ENCODE data around the gene FANCL. TPM values are rescaled to one million over a fixed set of nuclear protein-coding genes. Genes with fewer than 3 reads are reported as not detected.

Gene FANCL
- 25.7 TPM for total RNA-seq (2021; ENCODE audit: unreplicated experiment)
- polyA plus RNA-seq (2012; ENCODE audit: insufficient read length) = 13.9 TPM
- percentile 88 among the genes with signal in this experiment for Bru-seq, nascent RNA
- BruChase-seq, experiment 1, labeled RNA remaining after a 2-hour chase = percentile 88 among the genes with signal in this experiment
- BruChase-seq, experiment 2, labeled RNA remaining after a 6-hour chase = percentile 71 among the genes with signal in this experiment
- long read RNA-seq, transcript FANCL-202 (14 exons, 1,698 nt) = minor isoform, 5 of 44 reads
- long read RNA-seq, transcript FANCL-201 (14 exons, 1,683 nt) = major isoform, 21 of 44 reads
- long read RNA-seq, partial matches to known transcripts = 1 of 44 reads
- long read RNA-seq, other reads (novel, unspliced or antisense) = 17 of 44 reads

DNA sequence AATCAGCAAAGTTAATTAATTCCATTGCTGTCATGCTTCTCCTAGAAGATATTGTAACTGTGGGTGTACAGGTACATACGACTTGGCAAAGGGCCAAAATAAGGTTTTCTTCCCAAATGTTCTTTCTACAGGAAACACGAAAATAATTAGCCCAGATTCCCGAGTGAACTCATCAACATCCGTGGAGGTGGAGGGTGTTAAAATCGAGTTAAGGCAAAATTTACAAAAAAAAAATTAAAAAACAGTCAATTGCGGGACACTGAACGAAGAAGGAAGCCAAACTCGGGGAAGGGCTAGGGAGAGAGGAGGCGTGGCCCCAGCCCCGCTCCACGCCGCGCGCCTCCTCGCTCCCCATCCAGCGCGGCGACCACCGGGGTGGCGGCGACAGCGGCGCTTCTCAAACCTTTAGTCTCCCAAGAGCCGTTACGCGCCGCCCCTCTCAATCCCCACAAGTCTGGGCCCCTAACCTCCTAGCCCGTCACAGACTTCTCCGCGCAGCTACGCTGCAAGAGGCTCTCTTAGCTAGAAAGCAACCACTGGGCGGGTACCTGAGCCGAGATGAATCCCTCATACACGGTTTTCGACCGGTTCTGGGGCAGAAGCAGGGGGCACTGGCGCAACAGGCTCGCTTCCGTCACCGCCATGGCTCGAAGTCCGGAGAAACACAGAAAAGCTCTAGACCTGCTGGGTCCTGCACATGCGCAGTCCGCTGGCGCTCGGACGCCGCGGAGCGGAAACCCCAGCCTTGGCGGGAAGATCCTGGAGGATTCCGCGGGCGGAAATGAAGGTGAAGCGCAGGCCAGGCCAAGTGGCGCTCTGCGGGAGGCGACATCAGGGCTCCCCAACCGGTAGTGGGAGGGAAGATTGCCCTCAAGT, at the start of gene FANCL:
TSS of gene FANCL (minus strand) at position 656 of the 876 bp plus-strand sequence. CDS start at position 644, 12 bp downstream.
- CTCF ChIA-PET = no interaction called here
- peak within 1 kb of the TSS; percentile 95 for H3K27ac ChIP-seq (ENCODE audit: low read length)
- TF ChIP-seq, protein P1, sequence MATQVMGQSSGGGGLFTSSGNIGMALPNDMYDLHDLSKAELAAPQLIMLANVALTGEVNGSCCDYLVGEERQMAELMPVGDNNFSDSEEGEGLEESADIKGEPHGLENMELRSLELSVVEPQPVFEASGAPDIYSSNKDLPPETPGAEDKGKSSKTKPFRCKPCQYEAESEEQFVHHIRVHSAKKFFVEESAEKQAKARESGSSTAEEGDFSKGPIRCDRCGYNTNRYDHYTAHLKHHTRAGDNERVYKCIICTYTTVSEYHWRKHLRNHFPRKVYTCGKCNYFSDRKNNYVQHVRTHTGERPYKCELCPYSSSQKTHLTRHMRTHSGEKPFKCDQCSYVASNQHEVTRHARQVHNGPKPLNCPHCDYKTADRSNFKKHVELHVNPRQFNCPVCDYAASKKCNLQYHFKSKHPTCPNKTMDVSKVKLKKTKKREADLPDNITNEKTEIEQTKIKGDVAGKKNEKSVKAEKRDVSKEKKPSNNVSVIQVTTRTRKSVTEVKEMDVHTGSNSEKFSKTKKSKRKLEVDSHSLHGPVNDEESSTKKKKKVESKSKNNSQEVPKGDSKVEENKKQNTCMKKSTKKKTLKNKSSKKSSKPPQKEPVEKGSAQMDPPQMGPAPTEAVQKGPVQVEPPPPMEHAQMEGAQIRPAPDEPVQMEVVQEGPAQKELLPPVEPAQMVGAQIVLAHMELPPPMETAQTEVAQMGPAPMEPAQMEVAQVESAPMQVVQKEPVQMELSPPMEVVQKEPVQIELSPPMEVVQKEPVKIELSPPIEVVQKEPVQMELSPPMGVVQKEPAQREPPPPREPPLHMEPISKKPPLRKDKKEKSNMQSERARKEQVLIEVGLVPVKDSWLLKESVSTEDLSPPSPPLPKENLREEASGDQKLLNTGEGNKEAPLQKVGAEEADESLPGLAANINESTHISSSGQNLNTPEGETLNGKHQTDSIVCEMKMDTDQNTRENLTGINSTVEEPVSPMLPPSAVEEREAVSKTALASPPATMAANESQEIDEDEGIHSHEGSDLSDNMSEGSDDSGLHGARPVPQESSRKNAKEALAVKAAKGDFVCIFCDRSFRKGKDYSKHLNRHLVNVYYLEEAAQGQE (IDR thresholded peaks at IDR 0.05; ENCODE audit: insufficient read depth in 1 of 2, low read depth in 2 of 2, low read length in 1 of 2) = no peak
- TF ChIP-seq POLR2AphosphoS5 (IDR thresholded peaks at IDR 0.05; ENCODE audit: low read depth, low read length) (peak; percentile 73), SIN3A (IDR thresholded peaks at IDR 0.05; ENCODE audit: borderline replicate concordance, insufficient read depth, low read depth, low read length) (0 out of 2 replicates have a peak, but pooled peaks have one; percentile 7)
- H3K27me3 ChIP-seq (ENCODE audit: control insufficient read depth, insufficient read depth, low read length) = no peaks in the 10 kb centered on the region
- no peaks in the 10 kb centered on the region; the same call in 1 of the 2 replicates for H3K36me3 ChIP-seq (ENCODE audit: control insufficient read depth, insufficient read depth, low read length)
- peaks cover 22% of the 10 kb centered on the region for H3K4me1 ChIP-seq (ENCODE audit: control insufficient read depth, insufficient read depth, low read length)
- ATAC-seq (peak; percentile 98), DNase-seq (ENCODE audit: low read depth, low spot score) (peak; percentile 73)
- BruUV-seq (replicated peaks) = no TSS peak
- POLR2A ChIA-PET = interaction anchor here (0.6 kb wide), 1 partner anchor 188 kb away, joined by 4 read pairs; no protein-coding TSS in a partner anchor
- peak within 1 kb of the TSS; percentile 94 to 95 for H3K4me3 ChIP-seq (ENCODE audit: low read depth in 2 of 2, low read length in 2 of 2)
- no peaks in the 10 kb centered on the region; the same call in 1 of the 2 replicates for H3K9me3 ChIP-seq (ENCODE audit: control insufficient read depth, insufficient read depth, low read depth, low read length)
- intact Hi-C loops (cut with micrococcal nuclease; ENCODE audit: unreplicated experiment) (no loop called here), in situ Hi-C loops (cut with HindIII; ENCODE audit: low pct_unique_long_range_greater_than_20kb, low sequenced_read_pairs) (no loop called here)

DNA sequence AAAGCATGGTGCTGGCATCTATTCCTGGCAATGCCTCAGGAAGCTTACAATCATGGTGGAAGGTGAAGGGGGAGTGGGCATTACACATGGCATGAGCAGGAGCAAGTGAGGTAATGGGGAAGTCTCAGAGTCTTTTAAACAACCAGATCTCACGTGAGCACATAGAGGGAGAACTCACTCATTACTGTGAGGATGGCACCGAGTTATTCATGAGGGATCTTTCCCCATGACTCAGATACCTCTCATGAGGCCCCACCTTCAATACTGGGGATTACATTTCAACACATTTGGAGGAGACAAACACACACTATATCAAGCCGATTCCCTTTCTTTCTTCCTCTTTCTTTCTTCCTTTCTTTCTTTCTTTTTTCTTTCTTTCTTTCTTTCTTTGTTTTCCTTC, 47.9 kb upstream of the FANCL start:
- ChIA-PET CTCF (no interaction called here), POLR2A (no interaction called here)
- Histone ChIP-seq H3K36me3 (ENCODE audit: control insufficient read depth, insufficient read depth, low read length) (no peaks in the 10 kb centered on the region), H3K9me3 (ENCODE audit: control insufficient read depth, insufficient read depth, low read depth, low read length) (no peaks in the 10 kb centered on the region), H3K4me1 (ENCODE audit: control insufficient read depth, insufficient read depth, low read length) (no peaks in the 10 kb centered on the region), H3K4me3 (ENCODE audit: low read depth in 2 of 2, low read length in 2 of 2) (no peak overlapping the region), H3K27ac (ENCODE audit: low read length) (no peak overlapping the region), H3K27me3 (ENCODE audit: control insufficient read depth, insufficient read depth, low read length) (no peaks in the 10 kb centered on the region)
- ATAC-seq = no peak
- no TSS peak for BruUV-seq (replicated peaks)
- in situ Hi-C loops (cut with HindIII; ENCODE audit: low pct_unique_long_range_greater_than_20kb, low sequenced_read_pairs) (no loop called here), intact Hi-C loops (cut with micrococcal nuclease; ENCODE audit: unreplicated experiment) (no loop called here)
- no peak for DNase-seq (ENCODE audit: low read depth, low spot score)
- TF ChIP-seq POLR2AphosphoS5 (IDR thresholded peaks at IDR 0.05; ENCODE audit: low read depth, low read length) (no peak), SIN3A (IDR thresholded peaks at IDR 0.05; ENCODE audit: borderline replicate concordance, insufficient read depth, low read depth, low read length) (no peak), TCF7L2 (IDR thresholded peaks at IDR 0.05; ENCODE audit: low read depth, low read length) (no peak)
- TF ChIP-seq, protein P1 (IDR thresholded peaks at IDR 0.05; ENCODE audit: insufficient read depth in 1 of 2, low read depth in 2 of 2, low read length in 1 of 2) = no peak
- TF ChIP-seq, protein P2, sequence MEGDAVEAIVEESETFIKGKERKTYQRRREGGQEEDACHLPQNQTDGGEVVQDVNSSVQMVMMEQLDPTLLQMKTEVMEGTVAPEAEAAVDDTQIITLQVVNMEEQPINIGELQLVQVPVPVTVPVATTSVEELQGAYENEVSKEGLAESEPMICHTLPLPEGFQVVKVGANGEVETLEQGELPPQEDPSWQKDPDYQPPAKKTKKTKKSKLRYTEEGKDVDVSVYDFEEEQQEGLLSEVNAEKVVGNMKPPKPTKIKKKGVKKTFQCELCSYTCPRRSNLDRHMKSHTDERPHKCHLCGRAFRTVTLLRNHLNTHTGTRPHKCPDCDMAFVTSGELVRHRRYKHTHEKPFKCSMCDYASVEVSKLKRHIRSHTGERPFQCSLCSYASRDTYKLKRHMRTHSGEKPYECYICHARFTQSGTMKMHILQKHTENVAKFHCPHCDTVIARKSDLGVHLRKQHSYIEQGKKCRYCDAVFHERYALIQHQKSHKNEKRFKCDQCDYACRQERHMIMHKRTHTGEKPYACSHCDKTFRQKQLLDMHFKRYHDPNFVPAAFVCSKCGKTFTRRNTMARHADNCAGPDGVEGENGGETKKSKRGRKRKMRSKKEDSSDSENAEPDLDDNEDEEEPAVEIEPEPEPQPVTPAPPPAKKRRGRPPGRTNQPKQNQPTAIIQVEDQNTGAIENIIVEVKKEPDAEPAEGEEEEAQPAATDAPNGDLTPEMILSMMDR (IDR thresholded peaks at IDR 0.05) = no peak
